GM18870 (cell line): ENCODE measurements around the gene ZNF536.

Source experiments
- ATAC-seq: cut with Tn5 transposase; IDR thresholded peaks from one replicate; pipeline ENCODE4 v1.9.1; 2021; ENCODE audit warnings: moderate library complexity; ENCODE audit not compliant: unreplicated experiment

The ZNF536 gene

DNA sequence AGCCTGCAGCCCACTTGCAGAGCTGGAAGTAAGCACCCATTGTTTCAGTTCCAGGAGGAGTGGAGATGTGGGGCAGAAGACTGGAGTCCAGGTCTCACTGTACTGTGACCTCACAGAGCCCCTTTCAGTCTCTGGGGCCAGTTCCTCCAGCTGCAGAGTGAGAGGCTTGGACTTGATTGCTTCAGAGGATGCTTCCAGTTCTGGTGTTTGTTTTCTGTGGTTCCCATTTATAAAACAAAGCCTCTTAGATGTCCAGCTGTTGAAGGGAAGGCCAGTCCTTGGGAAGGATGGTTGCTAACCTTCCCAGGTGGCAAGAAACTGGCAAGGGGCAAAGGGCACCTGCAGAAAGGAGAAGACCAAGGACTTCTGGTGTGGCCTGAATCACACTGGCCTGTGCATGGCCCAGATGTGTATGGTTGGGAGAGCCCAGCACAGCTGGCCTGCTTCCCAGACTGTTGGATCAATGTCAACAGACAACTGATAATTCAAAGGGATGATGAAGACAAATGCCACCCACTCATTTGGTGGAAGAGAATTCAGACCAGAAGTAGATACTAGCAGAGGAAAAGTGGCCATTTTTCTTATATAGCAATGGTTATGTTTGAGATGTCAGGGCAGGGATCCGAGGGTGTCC is 218.5 kb downstream of the ZNF536 start:
- no peak for ATAC-seq

DNA sequence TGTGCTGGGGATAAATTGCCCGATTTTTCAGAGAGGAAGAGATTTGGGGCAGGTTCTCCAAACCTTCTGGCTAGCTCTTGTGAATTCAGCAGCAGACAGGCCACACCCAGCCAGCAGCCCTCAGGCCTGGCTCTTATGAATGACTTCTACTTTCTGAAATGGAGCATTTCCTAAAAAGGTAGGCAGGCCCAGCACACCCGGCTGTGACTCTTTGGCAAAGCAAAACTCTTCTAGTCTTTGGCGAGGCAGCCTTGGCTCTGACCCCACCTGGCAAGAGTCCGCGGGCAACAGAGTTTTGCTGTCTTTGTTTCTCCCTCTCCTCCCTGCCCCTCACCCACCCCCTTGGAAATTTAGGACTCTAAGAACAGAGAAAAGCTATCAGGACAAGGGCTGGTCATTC is 221.2 kb downstream of the ZNF536 start:
- no peak for ATAC-seq

DNA sequence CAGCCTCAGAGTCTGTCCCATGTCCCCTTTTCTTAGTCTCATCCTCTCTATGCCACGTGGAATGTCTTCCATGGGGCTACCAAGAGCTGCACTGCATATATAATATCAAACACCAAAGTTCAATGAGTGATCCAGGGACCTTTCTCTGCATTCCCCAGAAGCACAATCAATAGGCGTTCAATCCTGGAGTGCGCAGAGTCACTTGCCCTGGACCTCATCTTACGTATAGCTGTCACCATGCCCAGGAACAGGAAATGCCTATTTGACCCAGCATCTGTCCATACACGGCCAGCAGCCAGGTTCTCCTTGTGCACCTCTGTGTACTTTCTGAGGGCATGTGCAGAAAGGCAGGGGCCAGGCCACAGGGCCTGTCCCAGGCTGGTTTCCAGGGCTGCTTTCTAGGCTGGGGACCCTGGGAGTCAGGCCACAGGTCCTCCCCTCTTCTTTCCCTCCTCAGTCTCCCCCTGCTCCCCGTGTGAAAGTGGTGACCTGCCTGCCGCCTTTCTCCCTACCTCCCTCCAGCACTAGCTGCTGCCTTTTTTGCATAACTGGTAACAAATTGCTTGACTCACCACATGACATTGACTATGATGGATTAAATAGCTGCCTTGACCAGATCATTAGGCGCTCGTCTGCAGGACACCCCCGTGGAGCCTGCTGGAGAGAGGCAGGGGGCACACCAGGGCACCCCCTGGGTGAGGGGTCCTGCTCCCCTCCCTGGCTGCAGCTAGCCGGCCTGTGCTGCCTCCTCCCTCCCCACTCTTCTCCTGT is 222.0 kb downstream of the ZNF536 start:
- no peak for ATAC-seq

DNA sequence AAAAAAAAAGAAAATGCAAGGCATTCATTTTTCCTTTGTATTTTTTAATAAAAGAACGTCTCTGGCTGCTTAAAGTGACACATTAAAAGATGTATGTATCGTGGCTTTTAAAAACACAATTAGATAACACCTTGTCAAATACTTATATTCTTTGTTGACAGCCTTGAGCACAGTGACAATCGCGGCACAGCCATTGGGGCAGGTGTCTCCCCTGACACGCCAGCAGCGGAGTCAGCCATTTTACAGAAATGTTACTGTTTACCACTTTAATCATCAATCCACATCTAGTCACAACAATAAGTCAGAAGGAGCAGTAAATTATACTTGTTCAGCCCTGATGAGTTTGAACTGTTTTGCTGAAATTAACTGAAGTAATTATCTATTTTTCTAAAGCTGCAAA is 224.1 kb downstream of the ZNF536 start:
- ATAC-seq = no peak

DNA sequence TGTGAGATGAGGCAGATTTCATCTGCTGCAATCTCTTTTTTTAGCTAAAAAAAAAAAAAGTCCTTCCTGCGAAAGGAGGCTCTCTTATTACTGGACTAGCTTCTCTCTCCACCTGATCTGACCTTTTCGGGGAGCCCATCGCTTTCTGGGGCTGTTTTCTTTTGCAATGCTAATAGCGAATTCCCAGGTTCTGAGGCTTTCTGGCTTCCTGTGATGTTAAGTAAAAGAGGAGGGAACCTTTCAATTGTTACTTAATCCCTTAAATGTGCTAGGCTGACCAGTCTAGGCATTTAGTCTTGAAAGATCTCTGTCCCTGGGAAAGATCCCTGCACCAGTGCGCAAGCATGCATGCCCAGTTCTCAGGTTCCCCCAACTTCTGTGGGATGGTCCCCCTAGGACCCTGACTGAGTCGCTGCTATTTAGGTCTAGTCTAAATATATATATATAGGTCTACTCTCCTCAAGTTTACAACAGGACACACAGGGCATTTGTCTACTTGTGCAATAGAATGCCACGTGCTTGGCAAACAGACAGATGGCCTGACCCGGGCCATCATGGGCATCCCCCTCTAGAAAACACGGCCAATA is 224.7 kb downstream of the ZNF536 start:
- no peak for ATAC-seq

DNA sequence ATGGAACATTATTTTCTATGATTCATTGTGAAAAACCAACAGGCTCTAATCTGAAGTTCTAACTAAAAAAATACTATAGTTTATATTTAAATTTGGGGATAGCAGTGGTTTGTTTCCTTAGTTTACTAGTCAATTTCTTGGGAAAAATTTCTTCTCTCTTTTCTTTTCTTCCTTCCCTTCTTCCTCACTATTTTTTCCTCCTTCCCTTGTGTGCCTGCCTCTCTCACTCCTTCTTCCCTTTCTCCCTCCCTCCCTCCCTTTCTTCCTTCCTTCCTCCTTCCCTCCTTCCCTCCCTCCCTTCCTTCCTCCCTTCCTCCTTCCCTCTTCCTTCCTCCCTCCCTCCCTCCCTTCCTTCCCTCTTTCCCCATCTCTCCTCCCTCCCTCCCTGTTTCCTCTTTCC is 226.5 kb downstream of the ZNF536 start:
- ATAC-seq = no peak

DNA sequence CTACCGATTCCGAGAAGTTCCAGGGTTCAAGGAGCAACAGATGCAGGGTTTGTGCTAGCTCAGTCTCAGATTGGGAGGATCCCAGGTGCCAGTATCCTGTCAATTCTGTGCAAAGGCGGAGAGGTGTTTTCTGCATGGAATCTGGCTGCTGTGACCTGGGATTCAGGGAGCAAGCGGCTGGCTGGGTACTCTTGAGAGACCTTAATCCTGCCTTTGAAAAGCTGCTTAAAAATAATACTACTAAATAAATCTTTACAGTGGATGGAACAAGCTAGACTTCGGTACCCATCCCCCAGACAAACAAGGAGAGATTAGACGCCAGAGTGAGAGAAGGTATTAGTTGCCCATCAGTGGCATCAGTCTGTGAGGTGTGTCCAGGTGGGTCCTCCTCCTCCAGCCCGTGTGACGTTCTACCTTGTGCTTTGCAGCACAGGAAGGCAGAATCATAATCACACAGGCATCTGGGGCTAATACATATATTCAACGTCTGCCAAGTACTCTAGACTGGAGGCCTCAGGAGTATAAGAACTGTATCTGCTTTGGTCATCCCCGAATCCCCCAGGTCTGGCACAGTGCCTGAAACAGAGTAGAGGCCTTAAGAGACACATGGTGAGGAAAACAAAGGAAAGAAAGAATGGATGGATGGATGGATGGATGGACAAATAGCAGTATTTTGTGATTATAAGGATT is 230.6 kb downstream of the ZNF536 start:
- ATAC-seq = no peak

GRCh38 chr19:30604657-30605056 is 232.5 kb downstream of the ZNF536 start:
- no peak for ATAC-seq

- no peak for ATAC-seq
Observed at GRCh38 chr19:30605333-30605732, 233.1 kb downstream of the ZNF536 start.

- ATAC-seq = no peak
Observed at GRCh38 chr19:30606114-30607050, 234.2 kb downstream of the ZNF536 start.
